Mesenchymal stem cell (in vitro differentiated cells and primary cell): Measurements from ENCODE around the gene NAP1L1.

ENCODE experiments used
- DNase-seq: peaks from one replicate; pipeline ENCODE4 v3.0.0-alpha.2; 2013
- H2AFZ ChIP-seq: one replicate; pipeline ENCODE4 v1.6.1; 2013; ENCODE audit warnings: low read depth, mild to moderate bottlenecking, control low read depth, inconsistent platforms, low read length, moderate library complexity
- H2AK5ac ChIP-seq: 2 replicates; pipeline ENCODE4 v1.6.1; 2013; ENCODE audit warnings: low read length, moderate library complexity, mild to moderate bottlenecking, inconsistent platforms; ENCODE audit not compliant: severe bottlenecking
- H2BK120ac ChIP-seq: one replicate; pipeline ENCODE4 v1.6.1; 2013; ENCODE audit warnings: low read depth, mild to moderate bottlenecking, inconsistent platforms, low read length, moderate library complexity
- H2BK12ac ChIP-seq, 2 experiments: one replicate each; pipeline ENCODE4 v1.6.1; 2013; ENCODE audit warnings: inconsistent platforms in 2 of 2, low read length in 2 of 2, mild to moderate bottlenecking in 2 of 2, moderate library complexity in 2 of 2, control low read depth in 1 of 2
- H2BK15ac ChIP-seq: one replicate; pipeline ENCODE4 v1.6.1; 2013; ENCODE audit warnings: mild to moderate bottlenecking, low read depth, inconsistent platforms; ENCODE audit not compliant: poor library complexity, severe bottlenecking
- H2BK5ac ChIP-seq: 2 replicates; pipeline ENCODE4 v1.6.1; 2013; ENCODE audit warnings: low read depth, mild to moderate bottlenecking, low read length, control low read depth, inconsistent platforms; ENCODE audit not compliant: poor library complexity, severe bottlenecking
- H3K14ac ChIP-seq, 2 experiments: one replicate each; pipeline ENCODE4 v1.6.1; 2013; ENCODE audit warnings: inconsistent platforms in 2 of 2, low read length in 2 of 2, control low read depth in 1 of 2, mild to moderate bottlenecking in 1 of 2, moderate library complexity in 1 of 2
- H3K18ac ChIP-seq, 2 experiments: one replicate each; pipeline ENCODE4 v1.6.1; 2013; ENCODE audit warnings: inconsistent platforms in 2 of 2, low read length in 2 of 2, control low read depth in 1 of 2, low read depth in 1 of 2, mild to moderate bottlenecking in 1 of 2
- H3K23ac ChIP-seq, 2 experiments: one replicate each; pipeline ENCODE4 v1.6.1; 2013; ENCODE audit warnings: inconsistent platforms in 2 of 2, low read length in 2 of 2, mild to moderate bottlenecking in 2 of 2, moderate library complexity in 2 of 2, control low read depth in 1 of 2
- H3K27ac ChIP-seq: 2 replicates; pipeline ENCODE4 v1.5.1; 2013; ENCODE audit warnings: mild to moderate bottlenecking, moderate library complexity, low read length, control low read depth, inconsistent platforms; ENCODE audit not compliant: poor library complexity, severe bottlenecking
- H3K27me3 ChIP-seq, 2 experiments: 2 replicates each; pipeline versions ENCODE4 v1.6.1 to v1.7.0; 2013; ENCODE audit warnings: low read length in 2 of 2, mild to moderate bottlenecking in 2 of 2, moderate library complexity in 2 of 2, control low read depth in 1 of 2, inconsistent platforms in 1 of 2; ENCODE audit not compliant: control insufficient read depth in 1 of 2, insufficient read depth in 1 of 2
- H3K36me3 ChIP-seq, 2 experiments: 2 replicates each; pipeline versions ENCODE4 v1.6.1 to v1.7.0; 2013; ENCODE audit warnings: low read length in 2 of 2, control low read depth in 1 of 2, inconsistent platforms in 1 of 2, low read depth in 1 of 2, mild to moderate bottlenecking in 1 of 2; ENCODE audit not compliant: insufficient read depth in 2 of 2, control insufficient read depth in 1 of 2
- H3K4ac ChIP-seq, 2 experiments: one replicate each; pipeline ENCODE4 v1.6.1; 2013; ENCODE audit warnings: inconsistent platforms in 2 of 2, low read length in 2 of 2, mild to moderate bottlenecking in 2 of 2, moderate library complexity in 2 of 2, control low read depth in 1 of 2, low read depth in 1 of 2
- H3K4me1 ChIP-seq: 2 replicates; pipeline ENCODE4 v1.6.1; 2013; ENCODE audit warnings: low read depth, low read length, control low read depth; ENCODE audit not compliant: control insufficient read depth, insufficient read depth
- H3K4me2 ChIP-seq: 2 replicates; pipeline ENCODE4 v1.6.1; 2013; ENCODE audit warnings: low read length, mild to moderate bottlenecking, inconsistent platforms; ENCODE audit not compliant: poor library complexity, severe bottlenecking
- H3K4me3 ChIP-seq, 2 experiments: 2 replicates each; pipeline versions ENCODE4 v1.5.1 to v1.7.0; 2013; ENCODE audit warnings: low read length in 2 of 2, mild to moderate bottlenecking in 2 of 2, control low read depth in 1 of 2, low read depth in 1 of 2; ENCODE audit not compliant: insufficient read depth in 1 of 2
- H3K79me1 ChIP-seq: replicated peaks from 2 replicates; pipeline ENCODE4 v1.6.1; 2013; ENCODE audit warnings: mild to moderate bottlenecking, control low read depth, low read length, inconsistent platforms; ENCODE audit not compliant: poor library complexity, severe bottlenecking
- H3K9ac ChIP-seq: 2 replicates; pipeline ENCODE4 v1.7.0; 2013; ENCODE audit warnings: mild to moderate bottlenecking, low read length, moderate library complexity
- H3K9me3 ChIP-seq: 2 replicates; pipeline ENCODE4 v1.7.0; 2013; ENCODE audit warnings: mild to moderate bottlenecking, low read length; ENCODE audit not compliant: control insufficient read depth
- H4K8ac ChIP-seq: one replicate; pipeline ENCODE4 v1.6.1; 2013; ENCODE audit warnings: inconsistent platforms, mild to moderate bottlenecking, low read length, moderate library complexity
- H4K91ac ChIP-seq: one replicate; pipeline ENCODE4 v1.6.1; 2013; ENCODE audit warnings: mild to moderate bottlenecking, low read length, inconsistent platforms
- WGBS: methylation state at CpG from one replicate; pipeline ENCODE4 v1.1.7; 2013; ENCODE audit warnings: mixed read lengths; 5-methylcytosine and 5-hydroxymethylcytosine counted together

NAP1L1 gene

GRCh38 chr12:76094754-76095153 lies 10.3 kb upstream of the NAP1L1 start:
- Histone ChIP-seq H3K18ac (no peak overlapping the region), H3K9ac (no peak overlapping the region), H2AK5ac (no peak overlapping the region), H2BK12ac (no peak overlapping the region), H3K9me3 (no peaks in the 10 kb centered on the region), H4K8ac (no peak overlapping the region), H3K14ac (no peak overlapping the region), H3K4me1 (no peaks in the 10 kb centered on the region), H3K23ac (no peak overlapping the region), H3K79me1 (no peaks in the 10 kb centered on the region), H3K27me3 (no peaks in the 10 kb centered on the region), H3K27ac (no peak overlapping the region), H2BK15ac (no peak overlapping the region), H2BK120ac (no peak overlapping the region), H3K36me3 (no peaks in the 10 kb centered on the region), H3K4ac (no peak overlapping the region), H3K4me3 (no peak overlapping the region), H2AFZ (no peak overlapping the region), H3K4me2 (no peak overlapping the region), H2BK5ac (no peak overlapping the region), H4K91ac (no peak overlapping the region)
- WGBS, result 100% methylated on average over 1 of the region's 3 CpGs
- no peak for DNase-seq

DNA sequence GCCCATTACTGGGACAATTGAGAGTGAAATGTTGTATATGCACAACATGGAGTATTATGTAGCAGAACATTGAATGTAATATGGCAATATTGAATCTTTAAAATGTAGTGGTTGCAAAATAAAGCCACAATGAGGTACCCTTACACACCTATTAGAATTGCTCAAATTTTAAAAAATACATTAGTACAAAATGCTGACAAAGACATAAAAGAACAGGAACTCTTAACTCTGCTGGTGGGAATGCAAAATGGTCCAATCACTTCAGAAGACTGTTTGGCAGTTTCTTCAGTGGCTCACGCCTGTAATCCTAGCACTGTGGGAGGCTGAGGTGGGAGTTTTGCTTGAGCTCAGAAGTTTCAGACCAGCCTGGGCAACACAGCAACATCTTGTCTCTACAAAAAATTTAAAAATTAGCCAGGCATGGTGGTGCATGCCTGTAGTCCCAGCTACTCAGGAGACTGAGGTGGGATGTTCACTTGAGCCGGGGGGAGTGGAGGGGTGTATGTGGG lies 6.8 kb upstream of the NAP1L1 start:
- H4K91ac ChIP-seq, result no peak overlapping the region
- no peak overlapping the region for H3K4me3 ChIP-seq
- no peak overlapping the region for H3K18ac ChIP-seq
- no peak overlapping the region for H3K27ac ChIP-seq
- H2AFZ ChIP-seq, result no peak overlapping the region
- H3K36me3 ChIP-seq, result no peaks in the 10 kb centered on the region
- no peak overlapping the region for H3K9ac ChIP-seq
- H3K23ac ChIP-seq, result no peak overlapping the region
- H4K8ac ChIP-seq, result no peak overlapping the region
- no peak overlapping the region for H3K4ac ChIP-seq
- H3K14ac ChIP-seq, result no peak overlapping the region
- DNase-seq, result no peak
- no peaks in the 10 kb centered on the region for H3K9me3 ChIP-seq
- no peak overlapping the region for H2BK5ac ChIP-seq
- H2BK15ac ChIP-seq, result no peak overlapping the region
- no peak overlapping the region for H2BK12ac ChIP-seq
- H3K79me1 ChIP-seq, result no peaks in the 10 kb centered on the region
- H2AK5ac ChIP-seq, result no peak overlapping the region
- H2BK120ac ChIP-seq, result no peak overlapping the region
- no peaks in the 10 kb centered on the region for H3K27me3 ChIP-seq
- WGBS, result 91% methylated on average over 2 of the region's 2 CpGs
- H3K4me1 ChIP-seq, result no peaks in the 10 kb centered on the region
- H3K4me2 ChIP-seq, result no peak overlapping the region

DNA sequence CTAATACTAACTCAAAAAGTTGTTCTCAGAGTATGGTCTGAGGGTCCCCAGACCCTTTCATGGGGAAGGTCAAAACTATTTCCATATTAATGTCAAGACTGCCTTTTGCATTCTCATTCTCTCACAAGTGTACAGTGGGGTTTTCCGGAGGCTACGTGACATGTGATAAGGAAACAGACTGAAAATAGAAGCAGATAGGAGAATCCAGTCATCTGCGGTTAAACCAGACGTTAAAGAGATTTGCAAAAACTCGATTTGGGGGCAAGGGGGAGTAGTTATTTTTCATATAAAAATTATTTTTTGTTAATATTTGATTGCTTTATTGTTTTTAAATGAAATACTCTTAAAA lies 1.0 kb upstream of the NAP1L1 start:
- H2BK12ac ChIP-seq, result no peak overlapping the region
- H2BK5ac ChIP-seq, result no peak overlapping the region
- no peaks in the 10 kb centered on the region for H3K9me3 ChIP-seq
- no peak overlapping the region for H3K18ac ChIP-seq
- peaks cover 2% of the 10 kb centered on the region for H3K4me1 ChIP-seq
- no peak overlapping the region for H4K91ac ChIP-seq
- peak overlapping the region; percentile 79 for H3K27ac ChIP-seq
- peaks cover 0 to 4% of the 10 kb centered on the region in 2 experiments for H3K36me3 ChIP-seq
- DNase-seq, result peak; percentile 88
- no peak overlapping the region for H2BK15ac ChIP-seq
- no peaks in the 10 kb centered on the region for H3K79me1 ChIP-seq
- peak overlapping the region in 1 of 2 experiments; percentile 96 for H3K4me3 ChIP-seq
- no peak overlapping the region for H3K23ac ChIP-seq
- whole genome bisulfite sequencing, result 38% methylated on average over 4 of the region's 5 CpGs
- no peak overlapping the region for H2BK120ac ChIP-seq
- H4K8ac ChIP-seq, result no peak overlapping the region
- H3K27me3 ChIP-seq, result no peaks in the 10 kb centered on the region
- H2AFZ ChIP-seq, result no peak overlapping the region
- peak overlapping the region; percentile 99 for H3K9ac ChIP-seq
- peak overlapping the region; percentile 14 for H3K4me2 ChIP-seq
- no peak overlapping the region for H3K4ac ChIP-seq
- no peak overlapping the region for H3K14ac ChIP-seq
- H2AK5ac ChIP-seq, result no peak overlapping the region

DNA sequence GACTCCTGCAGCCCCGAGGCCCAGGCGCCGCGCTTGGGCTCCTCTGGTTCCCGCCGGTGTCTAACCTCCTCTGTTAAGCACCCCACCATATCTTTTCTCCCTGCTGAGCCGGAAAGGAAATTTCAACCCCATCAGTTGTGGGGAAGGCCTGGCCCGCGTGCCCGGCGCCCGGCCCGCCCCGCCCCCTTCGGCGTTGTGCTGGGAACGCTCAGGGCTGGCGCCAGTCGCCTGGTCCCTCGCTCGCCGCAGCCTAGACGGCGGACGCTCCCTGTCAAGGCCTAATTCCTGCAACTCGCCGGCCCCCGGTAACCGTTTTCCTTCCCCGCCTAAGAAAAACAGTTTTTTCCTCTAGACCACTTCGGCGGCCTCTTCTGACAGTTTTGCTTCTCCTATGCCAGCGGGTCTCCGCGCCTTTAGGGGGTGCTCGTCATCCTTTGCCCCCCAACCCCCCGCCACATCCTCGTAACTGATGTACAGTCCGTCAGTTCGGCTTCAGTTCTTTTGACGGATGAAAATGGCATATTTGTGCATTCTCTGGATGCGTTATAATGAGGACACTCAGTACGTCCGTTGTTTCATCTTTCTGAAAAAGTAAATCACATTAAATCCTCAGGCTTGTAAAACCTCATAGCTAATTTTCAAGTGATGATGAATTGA lies 506 bp upstream of the NAP1L1 start:
- Histone ChIP-seq H3K36me3 (peaks cover 0 to 9% of the 10 kb centered on the region in 2 experiments), H3K9me3 (no peaks in the 10 kb centered on the region), H2BK120ac (no peak overlapping the region), H3K4me2 (peak overlapping the region; percentile 93), H3K14ac (no peak overlapping the region), H3K27me3 (no peaks in the 10 kb centered on the region), H3K9ac (peak overlapping the region; percentile 99), H3K18ac (peak overlapping the region; percentile 46 to 79), H3K4me1 (peaks cover 2% of the 10 kb centered on the region), H3K4me3 (peak overlapping the region; percentile 84 to 96), H2BK5ac (peak overlapping the region; percentile 35), H2AK5ac (no peak overlapping the region), H3K27ac (peak overlapping the region; percentile 79), H2AFZ (peak overlapping the region; percentile 46), H4K91ac (peak overlapping the region; percentile 65), H3K23ac (no peak overlapping the region), H3K4ac (peak overlapping the region in 1 of 2 experiments; percentile 78), H3K79me1 (no peaks in the 10 kb centered on the region), H2BK12ac (peak overlapping the region in 1 of 2 experiments; percentile 29), H4K8ac (no peak overlapping the region), H2BK15ac (no peak overlapping the region)
- WGBS, result 2% methylated on average over 37 of the region's 44 CpGs
- peak; percentile 91 for DNase-seq
